Chondrocyte (in vitro differentiated cells): ENCODE data around the gene SMPDL3B. TPM values are rescaled to one million over a fixed set of nuclear protein-coding genes. Genes with fewer than 3 reads are reported as not detected.
A peak's percentile ranks its signal among the peaks of the same experiment; 100 is the strongest.

Experiments used
- DNase-seq: peaks from one replicate; pipeline ENCODE4 v3.0.0; 2021; ENCODE audit warnings: mixed read lengths, low spot score
- H3K27ac Mint-ChIP-seq: one replicate; pipeline ENCODE4 v1.8.0; 2021; ENCODE audit warnings: mild to moderate bottlenecking, moderate library complexity, mixed read lengths; ENCODE audit not compliant: unreplicated experiment
- H3K27me3 Mint-ChIP-seq: 2 replicates; pipeline ENCODE4 v1.8.0; 2021; ENCODE audit warnings: low read depth, mixed read lengths
- H3K36me3 Mint-ChIP-seq: 2 replicates; pipeline ENCODE4 v1.8.0; 2021; ENCODE audit warnings: low read depth, mixed read lengths
- H3K4me1 Mint-ChIP-seq: 2 replicates; pipeline ENCODE4 v1.8.0; 2021; ENCODE audit warnings: low read depth, mild to moderate bottlenecking, mixed read lengths
- H3K4me3 Mint-ChIP-seq: one replicate; pipeline ENCODE4 v1.8.0; 2021; ENCODE audit warnings: mild to moderate bottlenecking, moderate library complexity, mixed read lengths; ENCODE audit not compliant: unreplicated experiment
- H3K9me3 Mint-ChIP-seq: 2 replicates; pipeline ENCODE4 v1.8.0; 2021; ENCODE audit warnings: low read depth, mixed read lengths
- CTCF ChIP-seq: fragments of 200-600 bp; sonication (generic); IDR thresholded peaks from 2 replicates; pipeline ENCODE4 v1.5.0; 2021; ENCODE audit warnings: antibody characterized with exemption, mild to moderate bottlenecking, moderate library complexity
- total RNA-seq: library from RNA; stranded (reverse); gene quantifications from 3 replicates; pipeline ENCODE4 v1.2.1, GENCODE V29; 2021

SMPDL3B gene
- total RNA-seq, 1 donor from 2014 or later: 0.15 TPM

GRCh38 chr1:27912429-27912828 is 22.4 kb upstream of the SMPDL3B start:
- Mint-ChIP-seq H3K27me3 (peaks cover 2% of the 10 kb centered on the region), H3K27ac (no peak overlapping the region), H3K36me3 (peaks cover 9% of the 10 kb centered on the region), H3K9me3 (peaks cover 5% of the 10 kb centered on the region), H3K4me3 (no peak overlapping the region), H3K4me1 (peaks cover 7% of the 10 kb centered on the region)
- no peak for DNase-seq
- no peak for TF ChIP-seq CTCF

- DNase-seq: no peak
- no peak for TF ChIP-seq CTCF
- peaks cover 7% of the 10 kb centered on the region for H3K4me1 Mint-ChIP-seq
Observed at GRCh38 chr1:27915082-27915575, 19.7 kb upstream of the SMPDL3B start.

GRCh38 chr1:27922272-27922671 is 12.5 kb upstream of the SMPDL3B start:
- Mint-ChIP-seq H3K4me3 (no peak overlapping the region), H3K9me3 (no peaks in the 10 kb centered on the region), H3K27me3 (peaks cover 9% of the 10 kb centered on the region), H3K27ac (no peak overlapping the region), H3K4me1 (no peaks in the 10 kb centered on the region), H3K36me3 (no peaks in the 10 kb centered on the region)
- DNase-seq: no peak
- TF ChIP-seq CTCF: no peak

More at GRCh38 chr1:27915082-27915575, 19.7 kb upstream of the SMPDL3B start:
- H3K27ac Mint-ChIP-seq: peak overlapping the region; percentile 98
- H3K36me3 Mint-ChIP-seq: peaks cover 2% of the 10 kb centered on the region
- peaks cover 9% of the 10 kb centered on the region for H3K27me3 Mint-ChIP-seq
- H3K4me3 Mint-ChIP-seq: peak overlapping the region; percentile 98
- H3K9me3 Mint-ChIP-seq: peaks cover 5% of the 10 kb centered on the region

- H3K27me3 Mint-ChIP-seq: no peaks in the 10 kb centered on the region
- H3K4me3 Mint-ChIP-seq: no peak overlapping the region
- H3K9me3 Mint-ChIP-seq: no peaks in the 10 kb centered on the region
- no peak overlapping the region for H3K27ac Mint-ChIP-seq
- no peaks in the 10 kb centered on the region for H3K4me1 Mint-ChIP-seq
- no peak for DNase-seq
- H3K36me3 Mint-ChIP-seq: no peaks in the 10 kb centered on the region
- TF ChIP-seq CTCF: no peak
Observed at GRCh38 chr1:27928216-27928954, 6.4 kb upstream of the SMPDL3B start.

- H3K27me3 Mint-ChIP-seq: peaks cover 12% of the 10 kb centered on the region
- DNase-seq: no peak
- no peaks in the 10 kb centered on the region for H3K36me3 Mint-ChIP-seq
- no peak for TF ChIP-seq CTCF
- H3K27ac Mint-ChIP-seq: no peak overlapping the region
- H3K4me1 Mint-ChIP-seq: peaks cover 13% of the 10 kb centered on the region
- H3K9me3 Mint-ChIP-seq: no peaks in the 10 kb centered on the region
- no peak overlapping the region for H3K4me3 Mint-ChIP-seq
Observed at GRCh38 chr1:27931184-27931583, 3.6 kb upstream of the SMPDL3B start.
